HepG2 (cell line): Measurements from ENCODE around the gene PANK4. TPM values are rescaled to one million over a fixed set of nuclear protein-coding genes. Genes with fewer than 3 reads are reported as not detected.

Experiments
- ERF ChIP-seq: IDR thresholded peaks from 2 replicates; pipeline ENCODE4 v1.6.1; 2018; ENCODE audit warnings: missing biosample characterization, missing genetic modification reagents
- MTF1 ChIP-seq: sonication (generic); formaldehyde crosslinking; IDR thresholded peaks from 2 replicates; pipeline ENCODE4 v1.5.0; 2020; ENCODE audit warnings: missing genetic modification reagents
- PHF21A ChIP-seq: sonication (generic); formaldehyde crosslinking; IDR thresholded peaks from 2 replicates; pipeline ENCODE4 v1.5.0; 2020; ENCODE audit warnings: mild to moderate bottlenecking, missing genetic modification reagents
- RBM22 ChIP-seq: fragments of 200-400 bp; formaldehyde crosslinking; optimal IDR thresholded peaks from 2 replicates; pipeline ENCODE3; 2017; ENCODE audit warnings: mild to moderate bottlenecking, low read length, moderate library complexity
- RFXANK ChIP-seq: IDR thresholded peaks from 2 replicates; pipeline ENCODE4 v1.6.1; 2016
- SP4 ChIP-seq: sonication (generic); formaldehyde crosslinking; IDR thresholded peaks from 2 replicates; pipeline ENCODE4 v1.8.1; 2023; ENCODE audit warnings: mild to moderate bottlenecking, missing genetic modification reagents
- TEAD3 ChIP-seq: optimal IDR thresholded peaks from 2 replicates; pipeline ENCODE3; 2016; ENCODE audit warnings: borderline replicate concordance
- XRCC5 ChIP-seq: fragments of 200-400 bp; formaldehyde crosslinking; optimal IDR thresholded peaks from 2 replicates; pipeline ENCODE3; 2017; ENCODE audit warnings: mild to moderate bottlenecking, low read length
- ZNF10 ChIP-seq: sonication (generic); formaldehyde crosslinking; IDR thresholded peaks from 2 replicates; pipeline ENCODE4 v1.4.0; 2020; ENCODE audit warnings: mild to moderate bottlenecking, low read depth, missing genetic modification reagents, borderline replicate concordance
- ZNF772 ChIP-seq: sonication (generic); formaldehyde crosslinking; IDR thresholded peaks from 2 replicates; pipeline ENCODE4 v1.5.0; 2020; ENCODE audit warnings: mild to moderate bottlenecking, missing genetic modification reagents
- ZSCAN25 ChIP-seq: sonication (generic); formaldehyde crosslinking; IDR thresholded peaks from 2 replicates; pipeline ENCODE4 v1.8.0; 2022; ENCODE audit warnings: mild to moderate bottlenecking, missing genetic modification reagents
- polyA plus RNA-seq, 8 experiments: library from polyadenylated mRNA; depleted of rRNA in 3 of 8; stranded (reverse) in 7 of 8; unstranded in 1 of 8; fragments of >200 nt; fragmentation: Illumina TruSeq in 4 of 8; extraction: Trizol in 4 of 8; gene quantifications; 2 replicates each; pipeline versions ENCODE4 v1.2.1 to v1.2.3, GENCODE V29; 2011 to 2016; ENCODE audit warnings: low read depth in 4 of 8, missing spikeins in 1 of 8, mixed read lengths in 1 of 8; ENCODE audit not compliant: insufficient read depth in 1 of 8
- total RNA-seq, 5 experiments: library from RNA; depleted of rRNA; stranded (reverse); fragments of >200 nt; fragmentation: Illumina TruSeq; extraction: Trizol; gene quantifications; 2 replicates each; pipeline ENCODE4 v1.2.3, GENCODE V29; 2016; ENCODE audit warnings: low read depth in 1 of 5
- TF ChIP-seq, protein P1 (sequence below): sonication (generic); formaldehyde crosslinking; IDR thresholded peaks from 2 replicates; pipeline ENCODE4 v1.5.0; 2020; ENCODE audit warnings: mild to moderate bottlenecking, missing genetic modification reagents, borderline replicate concordance
- TF ChIP-seq, protein P2 (sequence below), 2 experiments: sonication (generic) in 1 of 2; formaldehyde crosslinking in 1 of 2; IDR thresholded peaks; 2 replicates each; pipeline versions ENCODE4 v1.5.1 to v1.6.1; 2011 to 2020; ENCODE audit warnings: borderline replicate concordance in 1 of 2, low read depth in 1 of 2, low read length in 1 of 2, mild to moderate bottlenecking in 1 of 2, missing genetic modification reagents in 1 of 2, moderate library complexity in 1 of 2
- TF ChIP-seq, protein P3 (sequence below): sonication (generic); formaldehyde crosslinking; IDR thresholded peaks from 2 replicates; pipeline ENCODE4 v1.8.0; 2022; ENCODE audit warnings: low read depth, missing genetic modification reagents
- TF ChIP-seq, protein P4 (sequence below): sonication (generic); formaldehyde crosslinking; IDR thresholded peaks from 2 replicates; pipeline ENCODE4; 2020; ENCODE audit warnings: missing genetic modification reagents, mild to moderate bottlenecking, borderline replicate concordance
- TF ChIP-seq, protein P5 (sequence below): IDR thresholded peaks from 2 replicates; pipeline ENCODE4 v1.6.1; 2016; ENCODE audit warnings: low read depth, borderline replicate concordance
- TF ChIP-seq, protein P6 (sequence below): sonication (generic); formaldehyde crosslinking; IDR thresholded peaks from 2 replicates; pipeline ENCODE4 v1.9.0; 2022; ENCODE audit warnings: missing genetic modification reagents, mild to moderate bottlenecking, borderline replicate concordance

The PANK4 gene
- total and polyA plus RNA-seq, 2 of the 13 experiments (the other 11 are each of a cell fraction or from before 2014, with no cell fraction given) = 17.4 to 19.3 TPM

DNA sequence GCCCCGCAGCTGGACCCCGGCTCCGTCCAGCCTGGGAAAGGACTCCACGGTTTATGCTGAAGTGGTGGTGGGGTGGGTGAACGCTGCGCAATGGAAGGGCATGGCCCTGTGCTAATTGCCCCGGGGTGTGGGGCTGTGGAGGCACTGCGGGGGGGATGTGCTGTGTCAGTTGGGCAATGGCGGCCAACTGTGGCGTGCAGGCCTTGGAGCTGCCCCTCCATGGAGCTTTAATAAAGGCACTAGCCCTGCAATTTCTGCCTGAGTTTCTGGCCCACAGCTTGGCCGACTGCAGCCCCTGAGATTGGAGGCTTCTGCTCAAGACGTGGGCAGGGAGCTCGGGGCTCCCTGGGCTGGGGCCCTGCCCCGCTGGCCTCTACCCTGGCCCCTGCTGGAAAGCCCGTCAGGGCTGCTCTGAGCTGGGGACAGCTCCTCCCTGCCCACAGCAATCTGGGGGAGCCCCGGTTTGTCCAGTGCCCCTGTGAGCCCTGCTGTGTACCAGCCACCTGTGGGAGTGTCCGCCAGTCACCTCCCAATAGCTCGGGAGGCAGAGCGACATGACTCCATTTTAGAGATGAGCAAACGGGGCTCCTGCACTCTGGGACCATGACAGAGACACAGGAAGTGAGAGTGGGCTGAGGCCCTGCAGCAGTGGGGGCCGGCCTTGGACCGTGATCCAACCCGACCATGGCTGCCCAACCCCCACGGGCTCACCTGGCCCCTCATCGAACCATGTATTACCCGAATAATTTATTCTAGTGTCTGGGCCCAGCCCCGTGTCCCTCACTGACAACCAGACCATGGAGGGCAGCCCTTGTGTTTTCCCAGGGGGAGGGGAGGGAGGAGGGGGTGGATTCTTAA lies 21.0 kb upstream of the PANK4 start (continued):
- TF ChIP-seq, protein P1, sequence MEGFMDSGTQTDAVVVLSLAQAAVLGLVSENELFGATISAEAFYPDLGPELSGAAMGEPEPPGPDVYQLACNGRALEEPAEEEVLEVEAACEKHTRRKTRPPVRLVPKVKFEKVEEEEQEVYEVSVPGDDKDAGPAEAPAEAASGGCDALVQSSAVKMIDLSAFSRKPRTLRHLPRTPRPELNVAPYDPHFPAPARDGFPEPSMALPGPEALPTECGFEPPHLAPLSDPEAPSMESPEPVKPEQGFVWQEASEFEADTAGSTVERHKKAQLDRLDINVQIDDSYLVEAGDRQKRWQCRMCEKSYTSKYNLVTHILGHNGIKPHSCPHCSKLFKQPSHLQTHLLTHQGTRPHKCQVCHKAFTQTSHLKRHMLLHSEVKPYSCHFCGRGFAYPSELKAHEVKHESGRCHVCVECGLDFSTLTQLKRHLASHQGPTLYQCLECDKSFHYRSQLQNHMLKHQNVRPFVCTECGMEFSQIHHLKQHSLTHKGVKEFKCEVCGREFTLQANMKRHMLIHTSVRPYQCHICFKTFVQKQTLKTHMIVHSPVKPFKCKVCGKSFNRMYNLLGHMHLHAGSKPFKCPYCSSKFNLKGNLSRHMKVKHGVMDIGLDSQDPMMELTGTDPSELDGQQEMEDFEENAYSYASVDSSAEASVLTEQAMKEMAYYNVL (CRISPR knock-in tag) = no peak
- no peak for TF ChIP-seq RBM22
- TF ChIP-seq, protein P2, sequence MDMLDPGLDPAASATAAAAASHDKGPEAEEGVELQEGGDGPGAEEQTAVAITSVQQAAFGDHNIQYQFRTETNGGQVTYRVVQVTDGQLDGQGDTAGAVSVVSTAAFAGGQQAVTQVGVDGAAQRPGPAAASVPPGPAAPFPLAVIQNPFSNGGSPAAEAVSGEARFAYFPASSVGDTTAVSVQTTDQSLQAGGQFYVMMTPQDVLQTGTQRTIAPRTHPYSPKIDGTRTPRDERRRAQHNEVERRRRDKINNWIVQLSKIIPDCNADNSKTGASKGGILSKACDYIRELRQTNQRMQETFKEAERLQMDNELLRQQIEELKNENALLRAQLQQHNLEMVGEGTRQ (IDR thresholded peaks at IDR 0.05; ENCODE audit: low read depth, low read length) = no peak
- TF ChIP-seq, protein P2 (CRISPR knock-in tag; IDR thresholded peaks at IDR 0.05; ENCODE audit: borderline replicate concordance) = no peak
- TF ChIP-seq, protein P3, sequence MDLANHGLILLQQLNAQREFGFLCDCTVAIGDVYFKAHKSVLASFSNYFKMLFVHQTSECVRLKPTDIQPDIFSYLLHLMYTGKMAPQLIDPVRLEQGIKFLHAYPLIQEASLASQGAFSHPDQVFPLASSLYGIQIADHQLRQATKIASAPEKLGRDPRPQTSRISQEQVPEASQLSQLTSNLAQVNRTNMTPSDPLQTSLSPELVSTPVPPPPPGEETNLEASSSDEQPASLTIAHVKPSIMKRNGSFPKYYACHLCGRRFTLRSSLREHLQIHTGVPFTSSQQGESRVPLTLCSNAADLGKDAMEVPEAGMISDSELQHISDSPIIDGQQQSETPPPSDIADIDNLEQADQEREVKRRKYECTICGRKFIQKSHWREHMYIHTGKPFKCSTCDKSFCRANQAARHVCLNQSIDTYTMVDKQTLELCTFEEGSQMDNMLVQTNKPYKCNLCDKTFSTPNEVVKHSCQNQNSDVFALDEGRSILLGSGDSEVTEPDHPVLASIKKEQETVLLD (CRISPR knock-in tag) = 0 out of 2 replicates have a peak, but pooled peaks have one; percentile 40
- TF ChIP-seq, protein P4, sequence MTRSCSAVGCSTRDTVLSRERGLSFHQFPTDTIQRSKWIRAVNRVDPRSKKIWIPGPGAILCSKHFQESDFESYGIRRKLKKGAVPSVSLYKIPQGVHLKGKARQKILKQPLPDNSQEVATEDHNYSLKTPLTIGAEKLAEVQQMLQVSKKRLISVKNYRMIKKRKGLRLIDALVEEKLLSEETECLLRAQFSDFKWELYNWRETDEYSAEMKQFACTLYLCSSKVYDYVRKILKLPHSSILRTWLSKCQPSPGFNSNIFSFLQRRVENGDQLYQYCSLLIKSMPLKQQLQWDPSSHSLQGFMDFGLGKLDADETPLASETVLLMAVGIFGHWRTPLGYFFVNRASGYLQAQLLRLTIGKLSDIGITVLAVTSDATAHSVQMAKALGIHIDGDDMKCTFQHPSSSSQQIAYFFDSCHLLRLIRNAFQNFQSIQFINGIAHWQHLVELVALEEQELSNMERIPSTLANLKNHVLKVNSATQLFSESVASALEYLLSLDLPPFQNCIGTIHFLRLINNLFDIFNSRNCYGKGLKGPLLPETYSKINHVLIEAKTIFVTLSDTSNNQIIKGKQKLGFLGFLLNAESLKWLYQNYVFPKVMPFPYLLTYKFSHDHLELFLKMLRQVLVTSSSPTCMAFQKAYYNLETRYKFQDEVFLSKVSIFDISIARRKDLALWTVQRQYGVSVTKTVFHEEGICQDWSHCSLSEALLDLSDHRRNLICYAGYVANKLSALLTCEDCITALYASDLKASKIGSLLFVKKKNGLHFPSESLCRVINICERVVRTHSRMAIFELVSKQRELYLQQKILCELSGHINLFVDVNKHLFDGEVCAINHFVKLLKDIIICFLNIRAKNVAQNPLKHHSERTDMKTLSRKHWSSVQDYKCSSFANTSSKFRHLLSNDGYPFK (CRISPR knock-in tag) = peak; percentile 4; the same call in 1 of the 2 replicates
- no peak for TF ChIP-seq ZNF772
- TF ChIP-seq SP4 = 0 out of 2 replicates have a peak, but pooled peaks have one; percentile 37
- no peak for TF ChIP-seq XRCC5
- TF ChIP-seq, protein P5, sequence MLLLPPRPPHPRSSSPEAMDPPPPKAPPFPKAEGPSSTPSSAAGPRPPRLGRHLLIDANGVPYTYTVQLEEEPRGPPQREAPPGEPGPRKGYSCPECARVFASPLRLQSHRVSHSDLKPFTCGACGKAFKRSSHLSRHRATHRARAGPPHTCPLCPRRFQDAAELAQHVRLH (CRISPR knock-in tag) = no peak
- 0 out of 2 replicates have a peak, but pooled peaks have one; percentile 8 for TF ChIP-seq ERF (CRISPR knock-in tag)
- TF ChIP-seq, protein P6, sequence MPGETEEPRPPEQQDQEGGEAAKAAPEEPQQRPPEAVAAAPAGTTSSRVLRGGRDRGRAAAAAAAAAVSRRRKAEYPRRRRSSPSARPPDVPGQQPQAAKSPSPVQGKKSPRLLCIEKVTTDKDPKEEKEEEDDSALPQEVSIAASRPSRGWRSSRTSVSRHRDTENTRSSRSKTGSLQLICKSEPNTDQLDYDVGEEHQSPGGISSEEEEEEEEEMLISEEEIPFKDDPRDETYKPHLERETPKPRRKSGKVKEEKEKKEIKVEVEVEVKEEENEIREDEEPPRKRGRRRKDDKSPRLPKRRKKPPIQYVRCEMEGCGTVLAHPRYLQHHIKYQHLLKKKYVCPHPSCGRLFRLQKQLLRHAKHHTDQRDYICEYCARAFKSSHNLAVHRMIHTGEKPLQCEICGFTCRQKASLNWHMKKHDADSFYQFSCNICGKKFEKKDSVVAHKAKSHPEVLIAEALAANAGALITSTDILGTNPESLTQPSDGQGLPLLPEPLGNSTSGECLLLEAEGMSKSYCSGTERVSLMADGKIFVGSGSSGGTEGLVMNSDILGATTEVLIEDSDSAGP = no peak
- no peak for TF ChIP-seq MTF1
- TF ChIP-seq TEAD3 (CRISPR knock-in tag) = no peak
- TF ChIP-seq ZNF10 (CRISPR knock-in tag) = no peak
- 0 out of 2 replicates have a peak, but pooled peaks have one; percentile 26 for TF ChIP-seq PHF21A (CRISPR knock-in tag)
- no peak for TF ChIP-seq ZSCAN25
- no peak for TF ChIP-seq RFXANK
